BJ (cell line): ENCODE data around the gene IARS2. TPM values are rescaled to one million over a fixed set of nuclear protein-coding genes. Genes with fewer than 3 reads are reported as not detected.

Experiments used
- CTCF ChIA-PET: fragments of 350-600 bp; formaldehyde crosslinking; extraction: SDS; loops from one replicate; lab custom pipeline; 2021; ENCODE audit warnings: antibody characterized with exemption, inconsistent platforms; lab: Yijun Ruan, JAX
- POLR2A ChIA-PET: fragments of 300-600 bp; sonication (Branson Sonifier 250); formaldehyde crosslinking; extraction: SDS; loops from one replicate; lab custom pipeline; 2021; ENCODE audit warnings: antibody characterized with exemption; lab: Charles Lee
- DNase-seq: peaks from one replicate; pipeline ENCODE4 v3.0.0-alpha.2; 2011; ENCODE audit warnings: low read depth
- H3K27me3 ChIP-seq: 2 replicates; pipeline ENCODE4 v1.6.0; 2011; ENCODE audit warnings: low read length; ENCODE audit not compliant: control insufficient read depth, insufficient read depth
- H3K36me3 ChIP-seq: 2 replicates; pipeline ENCODE4 v1.5.1; 2011; ENCODE audit warnings: low read length; ENCODE audit not compliant: control insufficient read depth, insufficient read depth
- H3K4me3 ChIP-seq: 2 replicates; pipeline ENCODE4 v1.5.1; 2011; ENCODE audit warnings: low read depth, mild to moderate bottlenecking, control low read depth, low read length
- CTCF ChIP-seq: IDR thresholded peaks from 2 replicates; pipeline ENCODE4 v1.5.1; 2011; ENCODE audit warnings: low read depth, mild to moderate bottlenecking, control low read depth, inconsistent platforms, low read length, moderate library complexity; ENCODE audit not compliant: insufficient read depth
- polyA plus RNA-seq: library from polyadenylated mRNA; depleted of rRNA; stranded (reverse); fragments of >200 nt; gene quantifications from 2 replicates; pipeline ENCODE4 v1.2.3, GENCODE V29; 2011

The IARS2 gene
- polyA plus RNA-seq, 1 experiment, result 10.7 TPM

GRCh38 chr1:220129479-220130210 is 35.7 kb downstream of the IARS2 start:
- H3K36me3 ChIP-seq, result no peaks in the 10 kb centered on the region; the same call in none of the 2 replicates
- DNase-seq, result no peak
- no peaks in the 10 kb centered on the region for H3K27me3 ChIP-seq
- TF ChIP-seq CTCF, result no peak
- ChIA-PET CTCF (interaction anchor here (0.6 kb wide), 1 partner anchor 550 kb away, joined by 3 read pairs; no protein-coding TSS in a partner anchor), POLR2A (no interaction called here)
- H3K4me3 ChIP-seq, result no peak overlapping the region

- no peak for TF ChIP-seq CTCF
- H3K4me3 ChIP-seq, result no peak overlapping the region
- no peaks in the 10 kb centered on the region for H3K27me3 ChIP-seq
- ChIA-PET POLR2A (no interaction called here), CTCF (interaction anchor here (0.9 kb wide), 2 partner anchors 8 to 10 kb away, joined by 3 read pairs; no protein-coding TSS in a partner anchor)
- no peak for DNase-seq
- peaks cover 6% of the 10 kb centered on the region for H3K36me3 ChIP-seq
Observed at GRCh38 chr1:220135755-220136154, 41.8 kb downstream of the IARS2 start.

GRCh38 chr1:220137019-220137786 is 43.3 kb downstream of the IARS2 start:
- POLR2A ChIA-PET, result no interaction called here
- no peak for TF ChIP-seq CTCF
- Histone ChIP-seq H3K27me3 (no peaks in the 10 kb centered on the region), H3K36me3 (peaks cover 6% of the 10 kb centered on the region), H3K4me3 (no peak overlapping the region)
- DNase-seq, result no peak
- CTCF ChIA-PET, result interaction anchor here (0.6 kb wide), 1 partner anchor 78 kb away, joined by 4 read pairs; no protein-coding TSS in a partner anchor

- TF ChIP-seq CTCF, result no peak
- POLR2A ChIA-PET, result no interaction called here
- DNase-seq, result no peak
- no peaks in the 10 kb centered on the region for H3K27me3 ChIP-seq
- CTCF ChIA-PET, result no interaction called here
- peaks cover 6% of the 10 kb centered on the region for H3K36me3 ChIP-seq
- no peak overlapping the region for H3K4me3 ChIP-seq
Observed at GRCh38 chr1:220139966-220140365, 46.0 kb downstream of the IARS2 start.

GRCh38 chr1:220144051-220144450 is 50.1 kb downstream of the IARS2 start:
- no peak overlapping the region for H3K4me3 ChIP-seq
- ChIA-PET CTCF (interaction anchor here (0.7 to 1.0 kb wide), 2 partner anchors 39 to 46 kb away, joined by 3 read pairs; no protein-coding TSS in a partner anchor), POLR2A (no interaction called here)
- H3K27me3 ChIP-seq, result no peaks in the 10 kb centered on the region
- TF ChIP-seq CTCF, result no peak
- DNase-seq, result no peak
- peaks cover 3% of the 10 kb centered on the region; the same call in 1 of the 2 replicates for H3K36me3 ChIP-seq
